ENCODE results near the gene MYBPC1.
"Not testable (repeated sequence)": the region's sequence is repeated elsewhere in the genome, so short reads cannot be mapped to it uniquely, and the experiment has no call there.

The MYBPC1 gene

GRCh38 chr12:101720118-101720517 lies 125.3 kb downstream of the MYBPC1 start:
- no peak for TF ChIP-seq CTCF (IDR thresholded peaks at IDR 0.05; ENCODE audit: extremely low read depth, missing control alignments)

GRCh38 chr12:101722392-101722791 lies 127.6 kb downstream of the MYBPC1 start:
- no peak for TF ChIP-seq CTCF (IDR thresholded peaks at IDR 0.05; ENCODE audit: extremely low read depth, missing control alignments)
- no peak for DNase-seq (ENCODE audit: low spot score)

More at GRCh38 chr12:101720118-101720517, 125.3 kb downstream of the MYBPC1 start:
- no peak for DNase-seq (ENCODE audit: low spot score)

GRCh38 chr12:101727098-101727497 lies 132.3 kb downstream of the MYBPC1 start:
- TF ChIP-seq CTCF (IDR thresholded peaks at IDR 0.05; ENCODE audit: extremely low read depth, missing control alignments) = no peak
- DNase-seq (ENCODE audit: low spot score) = no peak

GRCh38 chr12:101729842-101730241 lies 135.1 kb downstream of the MYBPC1 start:
- no peak for TF ChIP-seq CTCF (IDR thresholded peaks at IDR 0.05; ENCODE audit: extremely low read depth, missing control alignments)
- DNase-seq (ENCODE audit: low spot score) = no peak

- TF ChIP-seq CTCF (IDR thresholded peaks at IDR 0.05; ENCODE audit: extremely low read depth, missing control alignments) = no peak
- DNase-seq (ENCODE audit: low spot score) = no peak
These were observed 137.5 kb downstream of the MYBPC1 start for GRCh38 chr12:101732318-101732717.

GRCh38 chr12:101733166-101733565 lies 138.4 kb downstream of the MYBPC1 start:
- TF ChIP-seq CTCF (IDR thresholded peaks at IDR 0.05; ENCODE audit: extremely low read depth, missing control alignments) = no peak
- no peak for DNase-seq (ENCODE audit: low spot score)

GRCh38 chr12:101734482-101734881 lies 139.7 kb downstream of the MYBPC1 start:
- not testable (repeated sequence) for DNase-seq (ENCODE audit: low spot score)

Measured in GM20000 (cell line).